H1 (cell line): ENCODE data around the gene UVRAG. TPM values are rescaled to one million over a fixed set of nuclear protein-coding genes. Genes with fewer than 3 reads are reported as not detected.

Source experiments
- ASH2L ChIP-seq: fragments of 200-600, 300-600 bp; sonication (generic); IDR thresholded peaks from one replicate; pipeline ENCODE4 v1.7.1; 2017; ENCODE audit warnings: low read length
- CEBPB ChIP-seq: IDR thresholded peaks from 2 replicates; pipeline ENCODE4 v1.6.1; 2012; ENCODE audit warnings: low read depth, low read length
- JUN ChIP-seq: IDR thresholded peaks from 2 replicates; pipeline ENCODE4 v1.6.1; 2011; ENCODE audit warnings: low read depth, mild to moderate bottlenecking, improper control_type of control experiment, low read length
- RBBP5 ChIP-seq: IDR thresholded peaks from 2 replicates; pipeline ENCODE4 v1.7.1; 2012; ENCODE audit warnings: low read depth, mild to moderate bottlenecking, inconsistent platforms, low read length, moderate library complexity, borderline replicate concordance
- polyA plus RNA-seq, 7 experiments: library from polyadenylated mRNA; depleted of rRNA in 3 of 7; stranded (reverse) in 5 of 7; unstranded in 2 of 7; fragments of >200 nt in 5 of 7; fragments of 200-250 nt in 2 of 7; gene quantifications; 1 replicate in 5 of 7; 2 replicates in 1 of 7; 4 replicates in 1 of 7; pipeline versions ENCODE4 v1.2.1 to v1.2.3, GENCODE V29; 2011 to 2013; ENCODE audit warnings: missing spikeins in 2 of 7, mixed read lengths in 2 of 7
- total RNA-seq: library from RNA; stranded (reverse); fragmentation: NEBNext Ultra II Directional; extraction: Animal tissue kit (Norgen Biotek cat#: 25700); gene quantifications from 2 replicates; pipeline ENCODE4 v1.2.1, GENCODE V29; 2021

UVRAG gene
- total and polyA plus RNA-seq, 2 of the 8 experiments (the other 6 are each of a cell fraction or from before 2014, with no cell fraction given): 5.5 to 14.7 TPM

GRCh38 chr11:76159303-76159937 lies 344.4 kb downstream of the UVRAG start (continued):
- TF ChIP-seq RBBP5 (no peak), ASH2L (no peak), CEBPB (no peak), JUN (no peak)
